IMR-90 (cell line): ENCODE data around the gene CHM. TPM values are rescaled to one million over a fixed set of nuclear protein-coding genes. Genes with fewer than 3 reads are reported as not detected.

Experiments used
- ATAC-seq: fragments of 200-7000 bp; cut with Tn5 transposase; 2 replicates; pipeline ENCODE4 v1.9.1; 2020; ENCODE audit warnings: low read depth, mild to moderate bottlenecking, moderate library complexity
- BruUV-seq: library from RNA; stranded (reverse); fragments of 400-500 nt; replicated peaks from 2 replicates; lab custom pipeline; 2021; lab: Mats Ljungman, UMichigan
- CTCF ChIA-PET: fragments of 300-600 bp; formaldehyde crosslinking; extraction: SDS; loops from one replicate; lab custom pipeline; 2021; ENCODE audit warnings: antibody characterized with exemption; lab: Yijun Ruan, JAX
- POLR2A ChIA-PET: fragments of 300-600 bp; sonication (Branson Sonifier 250); formaldehyde crosslinking; loops from one replicate; lab custom pipeline; 2022; ENCODE audit warnings: antibody characterized with exemption; ENCODE audit not compliant: unreplicated experiment; lab: Charles Lee
- DNase-seq: peaks from one replicate; pipeline ENCODE4 v3.0.0; 2013
- H2AFZ ChIP-seq: replicated peaks from 2 replicates; pipeline ENCODE3; 2013; ENCODE audit warnings: low read length, mild to moderate bottlenecking; ENCODE audit not compliant: poor library complexity
- H2AK5ac ChIP-seq: 2 replicates; pipeline ENCODE4 v1.6.1; 2013; ENCODE audit warnings: low read depth, low read length, inconsistent platforms
- H2AK9ac ChIP-seq: replicated peaks from 2 replicates; pipeline ENCODE3; 2013; ENCODE audit warnings: mild to moderate bottlenecking, low read depth, low read length, moderate library complexity; ENCODE audit not compliant: poor library complexity
- H2BK120ac ChIP-seq: 2 replicates; pipeline ENCODE4 v1.6.1; 2013; ENCODE audit warnings: low read depth, low read length, inconsistent platforms
- H2BK15ac ChIP-seq: 3 replicates; pipeline ENCODE4 v1.6.1; 2013; ENCODE audit warnings: low read depth, low read length, inconsistent platforms
- H2BK20ac ChIP-seq: 2 replicates; pipeline ENCODE4 v1.6.1; 2013; ENCODE audit warnings: low read depth, mild to moderate bottlenecking, inconsistent platforms, low read length, moderate library complexity
- H2BK5ac ChIP-seq: 2 replicates; pipeline ENCODE4 v1.6.1; 2013; ENCODE audit warnings: mild to moderate bottlenecking, low read depth, low read length, inconsistent platforms; ENCODE audit not compliant: poor library complexity, severe bottlenecking
- H3K14ac ChIP-seq: replicated peaks from 2 replicates; pipeline ENCODE4 v1.6.1; 2013; ENCODE audit warnings: low read depth, low read length, inconsistent platforms
- H3K18ac ChIP-seq: 2 replicates; pipeline ENCODE4 v1.6.1; 2013; ENCODE audit warnings: low read depth, low read length, control low read depth
- H3K23ac ChIP-seq: 2 replicates; pipeline ENCODE4 v1.6.1; 2013; ENCODE audit warnings: low read depth, low read length, inconsistent platforms
- H3K27ac ChIP-seq: 2 replicates; pipeline ENCODE4 v1.5.1; 2013; ENCODE audit warnings: mild to moderate bottlenecking, control low read depth, low read length; ENCODE audit not compliant: insufficient read depth
- H3K27me3 ChIP-seq: 2 replicates; pipeline ENCODE4 v1.6.1; 2013; ENCODE audit warnings: low read length; ENCODE audit not compliant: control insufficient read depth, insufficient read depth
- H3K36me3 ChIP-seq: 2 replicates; pipeline ENCODE4 v1.6.1; 2013; ENCODE audit warnings: low read length, mixed read lengths; ENCODE audit not compliant: control insufficient read depth, insufficient read depth
- H3K4ac ChIP-seq: 2 replicates; pipeline ENCODE4 v1.6.1; 2013; ENCODE audit warnings: low read depth, low read length, inconsistent platforms
- H3K4me1 ChIP-seq: 2 replicates; pipeline ENCODE4 v1.6.1; 2013; ENCODE audit warnings: low read length, mixed read lengths; ENCODE audit not compliant: control insufficient read depth, insufficient read depth
- H3K4me2 ChIP-seq: 2 replicates; pipeline ENCODE4 v1.6.1; 2013; ENCODE audit warnings: low read depth, mild to moderate bottlenecking, control low read depth, low read length, moderate library complexity
- H3K4me3 ChIP-seq: 2 replicates; pipeline ENCODE4 v1.5.1; 2013; ENCODE audit warnings: low read depth, mild to moderate bottlenecking, control low read depth, low read length, moderate library complexity; ENCODE audit not compliant: insufficient read depth
- H3K56ac ChIP-seq: 2 replicates; pipeline ENCODE4 v1.6.1; 2013; ENCODE audit warnings: low read length, inconsistent platforms; ENCODE audit not compliant: insufficient read depth; ENCODE audit errors: extremely low read depth
- H3K79me1 ChIP-seq, 2 experiments: 2 replicates each; pipeline ENCODE4 v1.6.1; 2013; ENCODE audit warnings: low read length in 2 of 2, inconsistent platforms in 1 of 2, low read depth in 1 of 2
- H3K9ac ChIP-seq: 2 replicates; pipeline ENCODE4 v1.6.1; 2013; ENCODE audit warnings: low read depth, low read length, control low read depth
- H3K9me1 ChIP-seq: 2 replicates; pipeline ENCODE4 v1.6.1; 2013; ENCODE audit warnings: low read length, inconsistent platforms; ENCODE audit not compliant: insufficient read depth
- H3K9me3 ChIP-seq: 2 replicates; pipeline ENCODE4 v1.6.1; 2013; ENCODE audit warnings: low read length; ENCODE audit not compliant: control insufficient read depth, insufficient read depth
- H4K20me1 ChIP-seq: 2 replicates; pipeline ENCODE4 v1.6.1; 2013; ENCODE audit warnings: low read length, inconsistent platforms; ENCODE audit not compliant: insufficient read depth
- H4K5ac ChIP-seq: 2 replicates; pipeline ENCODE4 v1.6.1; 2013; ENCODE audit warnings: mild to moderate bottlenecking, low read depth, low read length, control low read depth
- H4K8ac ChIP-seq, 2 experiments: 2 replicates each; pipeline ENCODE4 v1.6.1; 2013; ENCODE audit warnings: low read depth in 2 of 2, low read length in 2 of 2, control low read depth in 1 of 2, inconsistent platforms in 1 of 2
- H4K91ac ChIP-seq: 2 replicates; pipeline ENCODE4 v1.6.1; 2013; ENCODE audit warnings: low read depth, low read length, inconsistent platforms; ENCODE audit not compliant: insufficient read depth
- BHLHE40 ChIP-seq: fragments of 150-350 bp; IDR thresholded peaks from 2 replicates; pipeline ENCODE4 v1.6.1; 2016; ENCODE audit warnings: mild to moderate bottlenecking, low read depth, low read length
- CEBPB ChIP-seq: IDR thresholded peaks from 2 replicates; pipeline ENCODE4 v1.6.1; 2012; ENCODE audit warnings: low read depth, low read length, improper control_type of control experiment
- CHD1 ChIP-seq: IDR thresholded peaks from 2 replicates; pipeline ENCODE4 v1.6.1; 2012; ENCODE audit warnings: low read depth, low read length, improper control_type of control experiment
- ELK1 ChIP-seq: fragments of 150-350 bp; IDR thresholded peaks from 2 replicates; pipeline ENCODE4 v1.6.1; 2016; ENCODE audit warnings: low read depth, mild to moderate bottlenecking, low read length, moderate library complexity, borderline replicate concordance
- FOS ChIP-seq: fragments of 150-350 bp; IDR thresholded peaks from 2 replicates; pipeline ENCODE4 v1.6.1; 2016; ENCODE audit warnings: low read depth, low read length
- MAFK ChIP-seq: IDR thresholded peaks from 2 replicates; pipeline ENCODE4 v1.6.1; 2012; ENCODE audit warnings: low read depth, low read length, improper control_type of control experiment
- MAZ ChIP-seq: IDR thresholded peaks from 2 replicates; pipeline ENCODE4 v1.6.1; 2012; ENCODE audit warnings: low read depth, mild to moderate bottlenecking, low read length, improper control_type of control experiment, moderate library complexity, borderline replicate concordance
- MXI1 ChIP-seq: IDR thresholded peaks from 2 replicates; pipeline ENCODE4 v1.6.1; 2012; ENCODE audit warnings: low read depth, mild to moderate bottlenecking, low read length, moderate library complexity, borderline replicate concordance
- NFE2L2 ChIP-seq: fragments of 150-350 bp; IDR thresholded peaks from 2 replicates; pipeline ENCODE4 v1.6.1; 2016; ENCODE audit warnings: low read depth, mild to moderate bottlenecking, low read length
- POLR2A ChIP-seq: IDR thresholded peaks from 2 replicates; pipeline ENCODE4 v1.6.1; 2012; ENCODE audit warnings: mild to moderate bottlenecking, low read depth, low read length
- RAD21 ChIP-seq: IDR thresholded peaks from 2 replicates; pipeline ENCODE4 v1.6.1; 2012; ENCODE audit warnings: low read length, improper control_type of control experiment
- RCOR1 ChIP-seq: IDR thresholded peaks from 2 replicates; pipeline ENCODE4 v1.6.1; 2012; ENCODE audit warnings: mild to moderate bottlenecking, low read length, improper control_type of control experiment; ENCODE audit not compliant: insufficient replicate concordance
- RFX5 ChIP-seq: IDR thresholded peaks from 2 replicates; pipeline ENCODE4 v1.8.0; 2012; ENCODE audit warnings: low read depth, mild to moderate bottlenecking, low read length, moderate library complexity
- SMC3 ChIP-seq: fragments of 150-350 bp; IDR thresholded peaks from 2 replicates; pipeline ENCODE4 v1.6.1; 2016; ENCODE audit warnings: low read depth, mild to moderate bottlenecking, antibody characterized with exemption, low read length, moderate library complexity
- WGBS, 2 experiments: methylation state at CpG; one replicate each; pipeline versions ENCODE4 v1.1.5 to v1.1.7; 2013; ENCODE audit warnings: missing lambda C conversion rate in 2 of 2; ENCODE audit not compliant: insufficient read length in 1 of 2; ENCODE audit errors: extremely low coverage in 2 of 2; 5-methylcytosine and 5-hydroxymethylcytosine counted together
- dilution Hi-C: fragments of 300-500 bp; cut with HindIII; formaldehyde crosslinking; loops from one replicate; pipeline ENCODE4 v1.14.3; 2018; ENCODE audit warnings: low sequenced_read_pairs; ENCODE audit not compliant: unreplicated experiment
- in situ Hi-C: fragments of 300-500 bp; cut with MboI; formaldehyde crosslinking; loops from 3 replicates; pipeline ENCODE4 v1.14.3; 2019; ENCODE audit warnings: low sequenced_read_pairs, inconsistent platforms, mixed read lengths
- intact Hi-C: fragments of 100-400 bp; cut with micrococcal nuclease; formaldehyde crosslinking; loops from 2 replicates; pipeline ENCODE4 v1.10.0; 2022
- polyA plus RNA-seq, 3 experiments: library from polyadenylated mRNA; depleted of rRNA; stranded (reverse); fragments of >200 nt; gene quantifications; 2 replicates each; pipeline ENCODE4 v1.2.3, GENCODE V29; 2012; ENCODE audit warnings: low replicate concordance in 1 of 3
- total RNA-seq: library from RNA; depleted of rRNA; stranded (reverse); fragments of >200 nt; gene quantifications from 2 replicates; pipeline ENCODE4 v1.2.3, GENCODE V29; 2012
- TF ChIP-seq, protein P1 (sequence below): conservative IDR thresholded peaks from 2 replicates; pipeline ENCODE4 v1.5.1; 2012; ENCODE audit warnings: mild to moderate bottlenecking, low read depth, low read length, improper control_type of control experiment
- TF ChIP-seq, protein P2 (sequence below): fragments of 150-350 bp; IDR thresholded peaks from 2 replicates; pipeline ENCODE4 v1.6.1; 2017; ENCODE audit warnings: mild to moderate bottlenecking, antibody characterized with exemption, low read length, low read depth

The CHM gene
- total and polyA plus RNA-seq, 2 of the 4 experiments (the other 2 are of a cell fraction) = 11.9 to 21.7 TPM

- no peak overlapping the region for H3K18ac ChIP-seq
- H3K14ac ChIP-seq = no peak overlapping the region
- no peak overlapping the region for H3K4me2 ChIP-seq
- no peak overlapping the region for H4K5ac ChIP-seq
- H3K27me3 ChIP-seq = no peaks in the 10 kb centered on the region
- no peak overlapping the region for H3K9ac ChIP-seq
- dilution Hi-C loops (no loop called here), in situ Hi-C loops (no loop called here), intact Hi-C loops (no loop called here)
- H2BK15ac ChIP-seq = no peak overlapping the region
- H4K91ac ChIP-seq = no peak overlapping the region
- CTCF ChIA-PET = no interaction called here
- no peak overlapping the region for H3K4me3 ChIP-seq
- H3K23ac ChIP-seq = no peak overlapping the region
- BruUV-seq = no TSS peak
- ATAC-seq (no peak), DNase-seq (no peak)
- POLR2A ChIA-PET = no interaction called here
- H2AK9ac ChIP-seq = no peak overlapping the region
- no peak overlapping the region for H2AFZ ChIP-seq
- no peak overlapping the region for H3K4ac ChIP-seq
- no peak overlapping the region for H2BK120ac ChIP-seq
- H3K9me1 ChIP-seq = no peaks in the 10 kb centered on the region
- H2AK5ac ChIP-seq = no peak overlapping the region
- no peaks in the 10 kb centered on the region for H3K79me1 ChIP-seq
- no peak overlapping the region for H2BK20ac ChIP-seq
- H4K8ac ChIP-seq = no peak overlapping the region
- TF ChIP-seq CEBPB (no peak), CHD1 (no peak), RFX5 (no peak), SMC3 (no peak), MXI1 (no peak), RAD21 (no peak), NFE2L2 (no peak), MAZ (no peak), RCOR1 (no peak), POLR2A (no peak), MAFK (no peak), ELK1 (no peak), BHLHE40 (no peak), FOS (no peak)
- TF ChIP-seq, protein P1, sequence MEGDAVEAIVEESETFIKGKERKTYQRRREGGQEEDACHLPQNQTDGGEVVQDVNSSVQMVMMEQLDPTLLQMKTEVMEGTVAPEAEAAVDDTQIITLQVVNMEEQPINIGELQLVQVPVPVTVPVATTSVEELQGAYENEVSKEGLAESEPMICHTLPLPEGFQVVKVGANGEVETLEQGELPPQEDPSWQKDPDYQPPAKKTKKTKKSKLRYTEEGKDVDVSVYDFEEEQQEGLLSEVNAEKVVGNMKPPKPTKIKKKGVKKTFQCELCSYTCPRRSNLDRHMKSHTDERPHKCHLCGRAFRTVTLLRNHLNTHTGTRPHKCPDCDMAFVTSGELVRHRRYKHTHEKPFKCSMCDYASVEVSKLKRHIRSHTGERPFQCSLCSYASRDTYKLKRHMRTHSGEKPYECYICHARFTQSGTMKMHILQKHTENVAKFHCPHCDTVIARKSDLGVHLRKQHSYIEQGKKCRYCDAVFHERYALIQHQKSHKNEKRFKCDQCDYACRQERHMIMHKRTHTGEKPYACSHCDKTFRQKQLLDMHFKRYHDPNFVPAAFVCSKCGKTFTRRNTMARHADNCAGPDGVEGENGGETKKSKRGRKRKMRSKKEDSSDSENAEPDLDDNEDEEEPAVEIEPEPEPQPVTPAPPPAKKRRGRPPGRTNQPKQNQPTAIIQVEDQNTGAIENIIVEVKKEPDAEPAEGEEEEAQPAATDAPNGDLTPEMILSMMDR = no peak
- TF ChIP-seq, protein P2, sequence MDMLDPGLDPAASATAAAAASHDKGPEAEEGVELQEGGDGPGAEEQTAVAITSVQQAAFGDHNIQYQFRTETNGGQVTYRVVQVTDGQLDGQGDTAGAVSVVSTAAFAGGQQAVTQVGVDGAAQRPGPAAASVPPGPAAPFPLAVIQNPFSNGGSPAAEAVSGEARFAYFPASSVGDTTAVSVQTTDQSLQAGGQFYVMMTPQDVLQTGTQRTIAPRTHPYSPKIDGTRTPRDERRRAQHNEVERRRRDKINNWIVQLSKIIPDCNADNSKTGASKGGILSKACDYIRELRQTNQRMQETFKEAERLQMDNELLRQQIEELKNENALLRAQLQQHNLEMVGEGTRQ = no peak
- no CpG with 5 or more reads among the region's 2 CpGs for WGBS, 2 experiments
- no peak overlapping the region for H3K56ac ChIP-seq
- H3K4me1 ChIP-seq = no peaks in the 10 kb centered on the region
- H3K36me3 ChIP-seq = no peaks in the 10 kb centered on the region
- H2BK5ac ChIP-seq = no peak overlapping the region
- H4K20me1 ChIP-seq = no peaks in the 10 kb centered on the region
- no peak overlapping the region for H3K27ac ChIP-seq
- H3K9me3 ChIP-seq = no peaks in the 10 kb centered on the region
These were observed 141.0 kb downstream of the CHM start for GRCh38 chrX:85906399-85906798.
